ENCODE measurements around the gene CD247. TPM values are rescaled to one million over a fixed set of nuclear protein-coding genes. Genes with fewer than 3 reads are reported as not detected.

Gene CD247
- total and polyA plus RNA-seq, 9 of the 15 experiments (the other 6 are each of a cell fraction or from before 2014, with no cell fraction given): 0.08 to 0.42 (median 0.28) TPM; not detected in 5

DNA sequence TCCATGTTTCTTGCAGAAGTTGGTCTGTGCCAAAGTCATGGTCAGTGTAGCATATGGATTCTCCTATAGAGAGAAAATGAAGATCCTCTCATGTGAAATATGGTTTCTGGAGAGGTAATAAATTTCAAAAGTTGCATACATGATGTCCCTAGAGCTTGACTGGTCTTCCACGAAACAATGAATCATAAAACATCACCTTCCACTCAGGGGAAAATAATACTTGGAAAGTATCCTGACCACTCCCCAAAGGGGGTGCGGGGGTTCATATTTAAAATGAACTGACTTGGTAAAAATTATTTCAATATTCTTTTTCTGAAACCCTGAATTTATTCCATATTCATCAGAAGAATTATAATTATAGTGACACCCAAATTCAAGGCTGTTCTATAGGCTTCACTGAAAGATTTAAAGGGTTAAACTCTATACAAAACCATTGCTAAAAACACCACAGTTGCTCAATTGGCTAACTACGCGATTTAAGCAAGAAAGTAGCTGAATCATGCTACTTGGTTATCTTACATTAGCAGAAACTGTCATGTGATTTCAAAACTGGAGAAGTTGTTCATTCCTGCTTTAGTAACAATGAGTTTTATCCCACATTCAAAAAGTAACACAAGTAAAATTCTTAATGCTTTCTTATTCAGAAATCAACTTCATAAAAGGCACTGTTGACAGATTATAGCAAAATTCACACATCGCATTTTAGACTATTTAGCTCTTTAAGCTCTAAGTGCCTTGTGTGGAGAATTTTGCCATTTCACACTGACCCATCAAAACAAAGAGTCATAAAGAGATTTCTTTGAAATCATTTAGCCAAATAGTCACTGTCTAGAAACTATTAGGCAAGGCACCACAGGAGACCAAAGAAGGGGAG lies 30.0 kb upstream of the CD247 start (continued):
- TF ChIP-seq, protein P1, sequence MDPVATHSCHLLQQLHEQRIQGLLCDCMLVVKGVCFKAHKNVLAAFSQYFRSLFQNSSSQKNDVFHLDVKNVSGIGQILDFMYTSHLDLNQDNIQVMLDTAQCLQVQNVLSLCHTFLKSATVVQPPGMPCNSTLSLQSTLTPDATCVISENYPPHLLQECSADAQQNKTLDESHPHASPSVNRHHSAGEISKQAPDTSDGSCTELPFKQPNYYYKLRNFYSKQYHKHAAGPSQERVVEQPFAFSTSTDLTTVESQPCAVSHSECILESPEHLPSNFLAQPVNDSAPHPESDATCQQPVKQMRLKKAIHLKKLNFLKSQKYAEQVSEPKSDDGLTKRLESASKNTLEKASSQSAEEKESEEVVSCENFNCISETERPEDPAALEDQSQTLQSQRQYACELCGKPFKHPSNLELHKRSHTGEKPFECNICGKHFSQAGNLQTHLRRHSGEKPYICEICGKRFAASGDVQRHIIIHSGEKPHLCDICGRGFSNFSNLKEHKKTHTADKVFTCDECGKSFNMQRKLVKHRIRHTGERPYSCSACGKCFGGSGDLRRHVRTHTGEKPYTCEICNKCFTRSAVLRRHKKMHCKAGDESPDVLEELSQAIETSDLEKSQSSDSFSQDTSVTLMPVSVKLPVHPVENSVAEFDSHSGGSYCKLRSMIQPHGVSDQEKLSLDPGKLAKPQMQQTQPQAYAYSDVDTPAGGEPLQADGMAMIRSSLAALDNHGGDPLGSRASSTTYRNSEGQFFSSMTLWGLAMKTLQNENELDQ (CRISPR knock-in tag; IDR thresholded peaks at IDR 0.05; ENCODE audit: borderline replicate concordance): no peak
- TF ChIP-seq ZSCAN32 (CRISPR knock-in tag; IDR thresholded peaks at IDR 0.05) (no peak), ZSCAN29 (IDR thresholded peaks at IDR 0.05) (no peak), GABPA (tag; conservative IDR thresholded peaks at IDR 0.05; ENCODE audit: low read depth) (peak; percentile 28; the same call in 1 of the 2 replicates), NR2F6 (CRISPR knock-in tag; IDR thresholded peaks at IDR 0.05) (no peak), MCM5 (IDR thresholded peaks at IDR 0.05; ENCODE audit: low read depth) (no peak), ARID3B (CRISPR knock-in tag; IDR thresholded peaks at IDR 0.05; ENCODE audit: borderline replicate concordance) (no peak), ETV5 (CRISPR knock-in tag; IDR thresholded peaks at IDR 0.05; ENCODE audit: low read depth) (no peak), HOMEZ (CRISPR knock-in tag; IDR thresholded peaks at IDR 0.05) (no peak), ZNF76 (CRISPR knock-in tag; IDR thresholded peaks at IDR 0.05; ENCODE audit: borderline replicate concordance) (no peak), GTF2A2 (tag; IDR thresholded peaks at IDR 0.05) (no peak), NCOA6 (IDR thresholded peaks at IDR 0.05) (0 out of 2 replicates have a peak, but pooled peaks have one; percentile 27), C11orf30 (IDR thresholded peaks at IDR 0.05; ENCODE audit: low read depth) (peak; percentile 98), ZNF778 (CRISPR knock-in tag; IDR thresholded peaks at IDR 0.05) (no peak), RNF2 (IDR thresholded peaks at IDR 0.05) (0 out of 2 replicates have a peak, but pooled peaks have one; percentile 41), NRF1 (conservative IDR thresholded peaks at IDR 0.05 in 1 of 2, IDR thresholded peaks at IDR 0.05 in 1 of 2) (no peak), DLX4 (CRISPR knock-in tag; IDR thresholded peaks at IDR 0.05) (no peak), SIX5 (IDR thresholded peaks at IDR 0.05; ENCODE audit: borderline replicate concordance in 1 of 2, insufficient read depth in 1 of 2, low read depth in 1 of 2, low read length in 2 of 2) (no peak), MTA2 (IDR thresholded peaks at IDR 0.05; ENCODE audit: low read depth) (peak; percentile 86), BHLHE40 (IDR thresholded peaks at IDR 0.05; ENCODE audit: low read length) (peak; percentile 70; the same call in 1 of the 2 replicates)
- TF ChIP-seq, protein P2, sequence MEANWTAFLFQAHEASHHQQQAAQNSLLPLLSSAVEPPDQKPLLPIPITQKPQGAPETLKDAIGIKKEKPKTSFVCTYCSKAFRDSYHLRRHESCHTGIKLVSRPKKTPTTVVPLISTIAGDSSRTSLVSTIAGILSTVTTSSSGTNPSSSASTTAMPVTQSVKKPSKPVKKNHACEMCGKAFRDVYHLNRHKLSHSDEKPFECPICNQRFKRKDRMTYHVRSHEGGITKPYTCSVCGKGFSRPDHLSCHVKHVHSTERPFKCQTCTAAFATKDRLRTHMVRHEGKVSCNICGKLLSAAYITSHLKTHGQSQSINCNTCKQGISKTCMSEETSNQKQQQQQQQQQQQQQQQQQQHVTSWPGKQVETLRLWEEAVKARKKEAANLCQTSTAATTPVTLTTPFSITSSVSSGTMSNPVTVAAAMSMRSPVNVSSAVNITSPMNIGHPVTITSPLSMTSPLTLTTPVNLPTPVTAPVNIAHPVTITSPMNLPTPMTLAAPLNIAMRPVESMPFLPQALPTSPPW (CRISPR knock-in tag; IDR thresholded peaks at IDR 0.05): peak; percentile 49; the same call in 1 of the 2 replicates
